GM12892 (cell line): Measurements from ENCODE around the gene SFMBT1.

Experiments used
- DNase-seq: peaks from one replicate; pipeline ENCODE4 v3.0.0; 2011; ENCODE audit not compliant: insufficient read length
- FAIRE-seq: peaks from 2 replicates; lab custom pipeline; 2011; peaks lifted over from hg19 to GRCh38; lab: Jason Lieb, UNC
- POLR2A ChIP-seq: IDR thresholded peaks from 2 replicates; pipeline ENCODE4 v1.6.1; 2011; ENCODE audit warnings: low read depth, low read length, control low read depth
- POLR2AphosphoS5 ChIP-seq: IDR thresholded peaks from 2 replicates; pipeline ENCODE4 v1.6.1; 2011; ENCODE audit warnings: low read depth, low read length, control low read depth
- TAF1 ChIP-seq: IDR thresholded peaks from 2 replicates; pipeline ENCODE4 v1.6.1; 2011; ENCODE audit warnings: low read depth, mild to moderate bottlenecking, control low read depth, low read length, borderline replicate concordance

Gene SFMBT1

GRCh38 chr3:53079147-53079546, 33.3 kb upstream of the SFMBT1 start:
- no peak for TF ChIP-seq TAF1
- TF ChIP-seq POLR2A = no peak
- TF ChIP-seq POLR2AphosphoS5 = no peak
- no peak for DNase-seq
- no peak for FAIRE-seq

GRCh38 chr3:53078656-53079055, 32.8 kb upstream of the SFMBT1 start:
- no peak for FAIRE-seq
- no peak for DNase-seq
- TF ChIP-seq POLR2A (no peak), TAF1 (no peak), POLR2AphosphoS5 (no peak)

- FAIRE-seq (no peak), DNase-seq (no peak)
- TF ChIP-seq POLR2AphosphoS5 (no peak), TAF1 (no peak), POLR2A (no peak)
Observed at GRCh38 chr3:53077476-53078220, 31.8 kb upstream of the SFMBT1 start.

GRCh38 chr3:53075743-53076140, 29.9 kb upstream of the SFMBT1 start:
- DNase-seq = no peak
- FAIRE-seq = no peak

GRCh38 chr3:53074761-53075742, 29.2 kb upstream of the SFMBT1 start:
- DNase-seq (no peak), FAIRE-seq (no peak)
- TF ChIP-seq POLR2AphosphoS5 = no peak
- no peak for TF ChIP-seq POLR2A
- TF ChIP-seq TAF1 = no peak

More at GRCh38 chr3:53075743-53076140, 29.9 kb upstream of the SFMBT1 start:
- no peak for TF ChIP-seq TAF1
- TF ChIP-seq POLR2AphosphoS5 = no peak
- TF ChIP-seq POLR2A = no peak

GRCh38 chr3:53074366-53074696, 28.5 kb upstream of the SFMBT1 start:
- FAIRE-seq (no peak), DNase-seq (no peak)
- TF ChIP-seq POLR2AphosphoS5 = no peak

GRCh38 chr3:53073553-53074365, 27.9 kb upstream of the SFMBT1 start:
- DNase-seq (no peak), FAIRE-seq (peak; percentile 14)
- TF ChIP-seq POLR2AphosphoS5 = no peak
- TF ChIP-seq TAF1 = no peak
- TF ChIP-seq POLR2A = no peak

- DNase-seq (peak; percentile 77), FAIRE-seq (peak; percentile 97)
- 0 out of 2 replicates have a peak, but pooled peaks have one; percentile 44 for TF ChIP-seq TAF1
- 0 out of 2 replicates have a peak, but pooled peaks have one; percentile 51 for TF ChIP-seq POLR2AphosphoS5
- peak; percentile 63; the same call in 1 of the 2 replicates for TF ChIP-seq POLR2A
Observed at GRCh38 chr3:53072653-53073552, 27.0 kb upstream of the SFMBT1 start.

- TF ChIP-seq POLR2AphosphoS5 (no peak), POLR2A (no peak), TAF1 (no peak)
- DNase-seq = no peak
- FAIRE-seq = no peak
Observed at GRCh38 chr3:53071882-53072431, 26.1 kb upstream of the SFMBT1 start.
